SU-DHL-6 (cell line): Measurements from ENCODE around the gene RTL5.
"Not testable (repeated sequence)": the region's sequence is repeated elsewhere in the genome, so short reads cannot be mapped to it uniquely, and the experiment has no call there.

Source experiments
- H2AFZ ChIP-seq: fragments of 200-600 bp; sonication (generic); 2 replicates; pipeline ENCODE4 v1.6.1; 2014; ENCODE audit warnings: low read depth, mild to moderate bottlenecking, moderate library complexity, mixed read lengths, antibody characterized with exemption, low read length; ENCODE audit not compliant: severe bottlenecking
- H3F3A ChIP-seq: fragments of 200-600 bp; shearing (Covaris generic); 2 replicates; pipeline ENCODE4 v1.6.0; 2016; ENCODE audit warnings: antibody characterized with exemption, mild to moderate bottlenecking; ENCODE audit not compliant: insufficient read depth
- H3K27ac ChIP-seq: fragments of 200-600 bp; sonication (generic); 2 replicates; pipeline ENCODE4 v1.5.1; 2016; ENCODE audit warnings: low read depth, mild to moderate bottlenecking, low read length, moderate library complexity, mixed read lengths
- H3K27me3 ChIP-seq: fragments of 200-600 bp; sonication (generic), shearing (Covaris generic); 2 replicates; pipeline ENCODE4 v1.6.0; 2014; ENCODE audit warnings: mild to moderate bottlenecking, low read length
- H3K36me3 ChIP-seq: fragments of 200-600 bp; sonication (generic); 2 replicates; pipeline ENCODE4 v1.6.1; 2014; ENCODE audit warnings: mild to moderate bottlenecking, low read length, mixed read lengths
- H3K4me2 ChIP-seq: fragments of 300-600, 200-600 bp; shearing (Covaris generic), sonication (generic); 2 replicates; pipeline ENCODE4 v1.6.0; 2014; ENCODE audit warnings: low read length, low read depth, mild to moderate bottlenecking; ENCODE audit not compliant: poor library complexity, severe bottlenecking
- H3K4me3 ChIP-seq: fragments of 200-600 bp; sonication (generic); 2 replicates; pipeline ENCODE4 v1.5.1; 2014; ENCODE audit warnings: antibody characterized with exemption, low read length, mild to moderate bottlenecking, mixed read lengths; ENCODE audit not compliant: insufficient read depth, poor library complexity, severe bottlenecking
- H3K79me2 ChIP-seq: fragments of 200-600 bp; sonication (generic); 2 replicates; pipeline ENCODE4 v1.6.1; 2014; ENCODE audit warnings: mild to moderate bottlenecking, low read length, moderate library complexity; ENCODE audit not compliant: insufficient read depth
- H3K9ac ChIP-seq: fragments of 200-600 bp; sonication (generic); 2 replicates; pipeline ENCODE4 v1.7.0; 2014; ENCODE audit warnings: mild to moderate bottlenecking, low read length
- H3K9me2 ChIP-seq: fragments of 200-600 bp; sonication (generic); replicated peaks from 2 replicates; pipeline ENCODE4 v1.6.1; 2014; ENCODE audit warnings: low read length; ENCODE audit not compliant: insufficient read depth
- H3K9me3 ChIP-seq: fragments of 200-600 bp; sonication (generic); 2 replicates; pipeline ENCODE4 v1.6.1; 2014; ENCODE audit warnings: low read length, mixed read lengths; ENCODE audit not compliant: insufficient read depth
- H4K20me1 ChIP-seq: fragments of 200-600 bp; sonication (generic); 2 replicates; pipeline ENCODE4 v1.6.1; 2014; ENCODE audit warnings: low read depth, mild to moderate bottlenecking, antibody characterized with exemption, low read length, moderate library complexity, mixed read lengths
- CTCF ChIP-seq: fragments of 200-600 bp; sonication (generic); IDR thresholded peaks from one replicate; pipeline ENCODE4 v1.5.1; 2017; ENCODE audit warnings: antibody characterized with exemption, mild to moderate bottlenecking, low read length, moderate library complexity; ENCODE audit not compliant: insufficient read depth, poor library complexity, severe bottlenecking
- EZH2phosphoT487 ChIP-seq: fragments of 200-600 bp; sonication (generic), shearing (Covaris generic); conservative IDR thresholded peaks from 2 replicates; pipeline ENCODE4 v1.6.1; 2018; ENCODE audit warnings: mild to moderate bottlenecking, antibody characterized with exemption, low read length, moderate library complexity, mixed read lengths

Gene RTL5

GRCh38 chrX:72131317-72132294, at the start of gene RTL5:
Gene RTL5 (minus strand): TSS chrX:72131915.
- TF ChIP-seq CTCF (no peak), EZH2phosphoT487 (no peak)
- Histone ChIP-seq H3K9me3 (no peaks in the 10 kb centered on the region), H3K9me2 (no peaks in the 10 kb centered on the region), H3K27me3 (no peaks in the 10 kb centered on the region), H3K4me2 (peak within 1 kb of the TSS; percentile 49), H2AFZ (no peak within 1 kb of the TSS), H3K36me3 (no peaks in the 10 kb centered on the region), H3F3A (no peaks in the 10 kb centered on the region), H3K27ac (no peak within 1 kb of the TSS), H3K79me2 (no peaks in the 10 kb centered on the region), H4K20me1 (no peaks in the 10 kb centered on the region), H3K9ac (0 out of 2 replicates have a peak within 1 kb of the TSS, but pooled peaks have one; percentile 8), H3K4me3 (no peak within 1 kb of the TSS)

GRCh38 chrX:72180539-72180938, 48.8 kb upstream of the RTL5 start:
- peak overlapping the region; percentile 81 for H3K9ac ChIP-seq
- no peaks in the 10 kb centered on the region for H3K36me3 ChIP-seq
- H4K20me1 ChIP-seq: no peaks in the 10 kb centered on the region
- peak overlapping the region; percentile 98 for H3K4me2 ChIP-seq
- no peak for TF ChIP-seq CTCF
- TF ChIP-seq EZH2phosphoT487: no peak
- H3K9me2 ChIP-seq: no peaks in the 10 kb centered on the region
- peaks cover 19% of the 10 kb centered on the region for H3K79me2 ChIP-seq
- peak overlapping the region; percentile 92 for H3K27ac ChIP-seq
- no peaks in the 10 kb centered on the region for H3K9me3 ChIP-seq
- H3F3A ChIP-seq: peaks cover 8% of the 10 kb centered on the region; the same call in 1 of the 2 replicates
- H3K4me3 ChIP-seq: peak overlapping the region; percentile 60
- H3K27me3 ChIP-seq: no peaks in the 10 kb centered on the region
- peak overlapping the region; percentile 87 for H2AFZ ChIP-seq

GRCh38 chrX:72176981-72177380, 45.3 kb upstream of the RTL5 start:
- H3K9ac ChIP-seq: no peak overlapping the region
- H3K27ac ChIP-seq: no peak overlapping the region
- no peak overlapping the region for H3K4me3 ChIP-seq
- no peaks in the 10 kb centered on the region for H3K9me2 ChIP-seq
- H3K79me2 ChIP-seq: peaks cover 4% of the 10 kb centered on the region; the same call in 1 of the 2 replicates
- H3K9me3 ChIP-seq: no peaks in the 10 kb centered on the region
- no peak overlapping the region for H3K4me2 ChIP-seq
- no peak overlapping the region for H2AFZ ChIP-seq
- H3F3A ChIP-seq: peaks cover 8% of the 10 kb centered on the region; the same call in 1 of the 2 replicates
- H3K36me3 ChIP-seq: no peaks in the 10 kb centered on the region
- no peaks in the 10 kb centered on the region for H3K27me3 ChIP-seq
- no peaks in the 10 kb centered on the region for H4K20me1 ChIP-seq
- no peak for TF ChIP-seq EZH2phosphoT487
- TF ChIP-seq CTCF: no peak

GRCh38 chrX:72176289-72176688, 44.6 kb upstream of the RTL5 start:
- not testable (repeated sequence) for H3K36me3 ChIP-seq, H3K9me2 ChIP-seq, H3K4me2 ChIP-seq, H3K9ac ChIP-seq, H3F3A ChIP-seq, H4K20me1 ChIP-seq, H3K27ac ChIP-seq, H3K27me3 ChIP-seq, H3K9me3 ChIP-seq, H3K79me2 ChIP-seq, H3K4me3 ChIP-seq, H2AFZ ChIP-seq
